ENCODE results near the gene KLHL33.

KLHL33 gene

GRCh38 chr14:20412876-20413743 is 22.9 kb downstream of the KLHL33 start, which contains the start of gene TEP1:
Gene TEP1, minus strand, starts transcription at chr14:20413501. Its CDS starts 5,062 bp downstream, at chr14:20408439.
- DNase-seq, result peak; percentile 69

- DNase-seq, result no peak
Observed at GRCh38 chr14:20412411-20412810, 23.6 kb downstream of the KLHL33 start.

- DNase-seq, result no peak
Observed at GRCh38 chr14:20409226-20409625, 26.7 kb downstream of the KLHL33 start.

- no peak for DNase-seq
Observed at GRCh38 chr14:20403521-20403920, 32.4 kb downstream of the KLHL33 start.

- DNase-seq, result no peak
Observed at GRCh38 chr14:20400965-20401593, 34.9 kb downstream of the KLHL33 start.

- DNase-seq, result no peak
Observed at GRCh38 chr14:20400589-20400964, 35.4 kb downstream of the KLHL33 start.

- DNase-seq, result no peak
Observed at GRCh38 chr14:20397511-20397910, 38.5 kb downstream of the KLHL33 start.

- no peak for DNase-seq
Observed at GRCh38 chr14:20391505-20391904, 44.5 kb downstream of the KLHL33 start.

- DNase-seq, result no peak
Observed at GRCh38 chr14:20388159-20388558, 47.8 kb downstream of the KLHL33 start.

- no peak for DNase-seq
Observed at GRCh38 chr14:20387576-20387975, 48.4 kb downstream of the KLHL33 start.

GRCh38 chr14:20386276-20386855 is 49.6 kb downstream of the KLHL33 start:
- DNase-seq, result no peak

- DNase-seq, result no peak
Observed at GRCh38 chr14:20384886-20385285, 51.1 kb downstream of the KLHL33 start.

GRCh38 chr14:20384321-20384720 is 51.6 kb downstream of the KLHL33 start:
- no peak for DNase-seq

GRCh38 chr14:20383636-20384035 is 52.3 kb downstream of the KLHL33 start:
- no peak for DNase-seq

GRCh38 chr14:20383032-20383431 is 52.9 kb downstream of the KLHL33 start:
- no peak for DNase-seq

GRCh38 chr14:20382526-20382925 is 53.4 kb downstream of the KLHL33 start:
- no peak for DNase-seq

- DNase-seq, result no peak
Observed at GRCh38 chr14:20381341-20381740, 54.6 kb downstream of the KLHL33 start.

GRCh38 chr14:20380681-20381080 is 55.3 kb downstream of the KLHL33 start:
- DNase-seq, result no peak

GRCh38 chr14:20379743-20380142 is 56.2 kb downstream of the KLHL33 start:
- no peak for DNase-seq

GRCh38 chr14:20377171-20377570 is 58.8 kb downstream of the KLHL33 start:
- no peak for DNase-seq

- DNase-seq, result no peak
Observed at GRCh38 chr14:20376071-20376588, 59.8 kb downstream of the KLHL33 start.

Measured in activated gamma-delta T cell treated with Interleukin-2 at 50 U/mL for 16 hours (primary cell).